H9 (cell line): ENCODE measurements around the gene INHBC. TPM values are rescaled to one million over a fixed set of nuclear protein-coding genes. Genes with fewer than 3 reads are reported as not detected.

Source experiments
- DNase-seq: peaks from one replicate; pipeline ENCODE4 v3.0.0-alpha.2; 2017
- H2AFZ ChIP-seq: one replicate; pipeline ENCODE4 v1.6.1; 2013; ENCODE audit warnings: mild to moderate bottlenecking, low read length, control low read depth, moderate library complexity
- H2AK5ac ChIP-seq: 2 replicates; pipeline ENCODE4 v1.6.1; 2013; ENCODE audit warnings: low read length, control low read depth, mixed read lengths; ENCODE audit not compliant: insufficient read length
- H2BK120ac ChIP-seq: one replicate; pipeline ENCODE4 v1.6.1; 2013; ENCODE audit warnings: low read depth, mild to moderate bottlenecking, low read length, control low read depth, inconsistent platforms; ENCODE audit not compliant: poor library complexity, severe bottlenecking
- H2BK12ac ChIP-seq: 2 replicates; pipeline ENCODE4 v1.6.1; 2013; ENCODE audit warnings: low read length, control low read depth, mixed read lengths, low read depth; ENCODE audit not compliant: insufficient read length
- H2BK15ac ChIP-seq: 2 replicates; pipeline ENCODE4 v1.6.1; 2013; ENCODE audit warnings: low read depth, low read length, control low read depth
- H2BK20ac ChIP-seq: one replicate; pipeline ENCODE4 v1.6.1; 2013; ENCODE audit warnings: low read depth, mild to moderate bottlenecking, low read length, control low read depth, inconsistent platforms; ENCODE audit not compliant: poor library complexity, severe bottlenecking
- H2BK5ac ChIP-seq: 2 replicates; pipeline ENCODE4 v1.6.1; 2013; ENCODE audit warnings: low read length, control low read depth, mixed read lengths; ENCODE audit not compliant: insufficient read length
- H3K14ac ChIP-seq: 2 replicates; pipeline ENCODE4 v1.6.1; 2013; ENCODE audit warnings: low read length, control low read depth; ENCODE audit not compliant: insufficient read depth
- H3K18ac ChIP-seq: 2 replicates; pipeline ENCODE4 v1.6.1; 2013; ENCODE audit warnings: low read depth, mild to moderate bottlenecking, mixed read lengths, low read length, control low read depth; ENCODE audit not compliant: insufficient read length
- H3K23ac ChIP-seq: 2 replicates; pipeline ENCODE4 v1.6.1; 2013; ENCODE audit warnings: low read length, control low read depth, mixed read lengths, low read depth; ENCODE audit not compliant: insufficient read length
- H3K23me2 ChIP-seq: 2 replicates; pipeline ENCODE4 v1.6.1; 2013; ENCODE audit warnings: low read depth, mild to moderate bottlenecking, mixed read lengths, low read length, control low read depth; ENCODE audit not compliant: insufficient read length, poor library complexity, severe bottlenecking
- H3K27ac ChIP-seq: 2 replicates; pipeline ENCODE4 v1.5.1; 2013; ENCODE audit warnings: low read length, control low read depth, mixed read lengths, low read depth; ENCODE audit not compliant: insufficient read length
- H3K27me3 ChIP-seq: 2 replicates; pipeline ENCODE4 v1.6.1; 2013; ENCODE audit warnings: low read length, control low read depth, inconsistent platforms; ENCODE audit not compliant: insufficient read depth
- H3K4ac ChIP-seq: 2 replicates; pipeline ENCODE4 v1.6.1; 2013; ENCODE audit warnings: low read depth, mild to moderate bottlenecking, control low read depth, inconsistent platforms, low read length, moderate library complexity
- H3K4me1 ChIP-seq: 2 replicates; pipeline ENCODE4 v1.6.1; 2013; ENCODE audit warnings: low read length, control low read depth, inconsistent platforms; ENCODE audit not compliant: insufficient read depth
- H3K4me2 ChIP-seq: 2 replicates; pipeline ENCODE4 v1.6.1; 2013; ENCODE audit warnings: low read length, control low read depth, mixed read lengths; ENCODE audit not compliant: insufficient read length, insufficient read depth
- H3K56ac ChIP-seq: 2 replicates; pipeline ENCODE4 v1.6.1; 2013; ENCODE audit warnings: low read depth, mild to moderate bottlenecking, mixed read lengths, low read length, control low read depth; ENCODE audit not compliant: insufficient read length
- H3K79me1 ChIP-seq: 2 replicates; pipeline ENCODE4 v1.6.1; 2013; ENCODE audit warnings: low read depth, mild to moderate bottlenecking, moderate library complexity, low read length, control low read depth, inconsistent platforms; ENCODE audit not compliant: insufficient read depth, poor library complexity, severe bottlenecking
- H3K79me2 ChIP-seq: 2 replicates; pipeline ENCODE4 v1.6.1; 2013; ENCODE audit warnings: low read length, control low read depth, inconsistent platforms; ENCODE audit not compliant: insufficient read depth
- H3K9ac ChIP-seq: 2 replicates; pipeline ENCODE4 v1.6.1; 2013; ENCODE audit warnings: low read length, control low read depth, mixed read lengths; ENCODE audit not compliant: insufficient read length; ENCODE audit errors: extremely low read depth
- H3K9me3 ChIP-seq: one replicate; pipeline ENCODE4 v1.6.1; 2013; ENCODE audit warnings: low read depth, low read length, inconsistent platforms; ENCODE audit not compliant: control insufficient read depth
- H3T11ph ChIP-seq: one replicate; pipeline ENCODE4 v1.6.1; 2013; ENCODE audit warnings: mild to moderate bottlenecking, low read length, control low read depth, inconsistent platforms
- H4K20me1 ChIP-seq: one replicate; pipeline ENCODE4 v1.6.1; 2013; ENCODE audit not compliant: control insufficient read depth, insufficient read length, insufficient read depth
- H4K5ac ChIP-seq: 2 replicates; pipeline ENCODE4 v1.6.1; 2013; ENCODE audit warnings: low read depth, mild to moderate bottlenecking, mixed read lengths, low read length, control low read depth; ENCODE audit not compliant: insufficient read length
- H4K8ac ChIP-seq: replicated peaks from 2 replicates; pipeline ENCODE4 v1.6.1; 2013; ENCODE audit warnings: low read length, control low read depth, mixed read lengths, low read depth; ENCODE audit not compliant: insufficient read length
- H4K91ac ChIP-seq: 2 replicates; pipeline ENCODE4 v1.6.1; 2013; ENCODE audit warnings: low read depth, mild to moderate bottlenecking, moderate library complexity, mixed read lengths, low read length, control low read depth; ENCODE audit not compliant: insufficient read length
- H3K27ac Mint-ChIP-seq, 3 experiments: 2 replicates in 2 of 3; 3 replicates in 1 of 3; pipeline ENCODE4 v1.8.0; 2020 to 2021; ENCODE audit warnings: mixed read lengths in 3 of 3, mild to moderate bottlenecking in 1 of 3, moderate library complexity in 1 of 3
- H3K27me3 Mint-ChIP-seq: 2 replicates; pipeline ENCODE4 v1.8.0; 2021; ENCODE audit warnings: low read depth, mild to moderate bottlenecking, moderate library complexity, mixed read lengths
- H3K36me3 Mint-ChIP-seq, 3 experiments: 2 replicates in 2 of 3; 3 replicates in 1 of 3; pipeline ENCODE4 v1.8.0; 2020 to 2021; ENCODE audit warnings: low read depth in 3 of 3, mixed read lengths in 3 of 3; ENCODE audit not compliant: insufficient read depth in 1 of 3
- H3K4me1 Mint-ChIP-seq, 2 experiments: 2 replicates each; pipeline ENCODE4 v1.8.0; 2020; ENCODE audit warnings: mixed read lengths in 2 of 2
- H3K4me3 Mint-ChIP-seq, 2 experiments: 2 replicates in 1 of 2; 3 replicates in 1 of 2; pipeline ENCODE4 v1.8.0; 2020 to 2021; ENCODE audit warnings: mild to moderate bottlenecking in 2 of 2, mixed read lengths in 2 of 2, moderate library complexity in 1 of 2
- H3K9me3 Mint-ChIP-seq, 2 experiments: 2 replicates in 1 of 2; 3 replicates in 1 of 2; pipeline ENCODE4 v1.8.0; 2020; ENCODE audit warnings: mild to moderate bottlenecking in 2 of 2, mixed read lengths in 2 of 2, moderate library complexity in 1 of 2
- total RNA-seq: library from RNA; stranded (reverse); gene quantifications from 2 replicates; pipeline ENCODE4 v1.2.1, GENCODE V29; 2021
- TF ChIP-seq, protein P1 (sequence below): fragments of 200-600 bp; sonication (generic); conservative IDR thresholded peaks from 3 replicates; pipeline ENCODE4 v1.8.0; 2021; ENCODE audit warnings: antibody characterized with exemption, mild to moderate bottlenecking

Gene INHBC
- total RNA-seq, 1 experiment from 2014 or later, result not detected

DNA sequence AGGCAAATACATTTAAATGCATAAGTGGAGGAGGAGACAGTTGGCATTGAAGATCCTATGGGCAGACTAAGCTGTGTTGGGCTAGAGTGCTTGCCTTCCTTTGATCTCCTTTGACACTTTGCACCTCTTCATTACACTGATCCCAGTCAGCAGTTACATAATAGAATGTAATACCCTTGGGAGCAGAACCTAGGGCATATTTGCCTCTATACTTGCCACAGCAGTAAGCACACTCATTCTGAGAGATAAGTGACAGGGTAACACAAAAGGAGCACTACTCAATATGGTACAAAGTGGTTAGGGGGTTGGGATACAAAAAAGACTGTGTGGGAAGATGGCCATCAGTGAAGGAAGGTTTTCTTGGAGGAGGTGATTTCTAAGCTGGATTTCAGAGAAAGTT, 62.2 kb downstream of the INHBC start:
- no peaks in the 10 kb centered on the region for H3K79me2 ChIP-seq
- H3K18ac ChIP-seq, result no peak overlapping the region
- Mint-ChIP-seq H3K4me1 (peaks cover 0 to 2% of the 10 kb centered on the region in 2 experiments; a peak in 2 of 4 replicates), H3K27me3 (no peaks in the 10 kb centered on the region), H3K9me3 (peaks cover 4 to 6% of the 10 kb centered on the region in 2 experiments; a peak in 3 of 5 replicates), H3K36me3 (peaks cover 75 to 86% (median 79%) of the 10 kb centered on the region in 3 experiments), H3K4me3 (no peak overlapping the region), H3K27ac (peak overlapping the region in 2 of 3 experiments; percentile 5 to 41; a peak in 2 of 7 replicates)
- no peaks in the 10 kb centered on the region for H3K27me3 ChIP-seq
- no peaks in the 10 kb centered on the region for H3K4me1 ChIP-seq
- no peaks in the 10 kb centered on the region for H3K23me2 ChIP-seq
- no peak overlapping the region for H3K9ac ChIP-seq
- no peak overlapping the region for H2BK120ac ChIP-seq
- no peak overlapping the region for H3K14ac ChIP-seq
- H2BK5ac ChIP-seq, result no peak overlapping the region
- H4K20me1 ChIP-seq, result no peaks in the 10 kb centered on the region
- no peak overlapping the region for H3K4ac ChIP-seq
- no peak overlapping the region for H3K4me2 ChIP-seq
- H4K91ac ChIP-seq, result no peak overlapping the region
- no peak overlapping the region for H2AK5ac ChIP-seq
- no peak overlapping the region for H2BK12ac ChIP-seq
- H3K9me3 ChIP-seq, result no peaks in the 10 kb centered on the region
- H2AFZ ChIP-seq, result no peak overlapping the region
- H4K5ac ChIP-seq, result no peak overlapping the region
- no peak overlapping the region for H3T11ph ChIP-seq
- no peak for DNase-seq
- H3K27ac ChIP-seq, result no peak overlapping the region
- H2BK20ac ChIP-seq, result no peak overlapping the region
- H3K79me1 ChIP-seq, result no peaks in the 10 kb centered on the region
- H2BK15ac ChIP-seq, result no peak overlapping the region
- H4K8ac ChIP-seq, result no peak overlapping the region
- TF ChIP-seq, protein P1, sequence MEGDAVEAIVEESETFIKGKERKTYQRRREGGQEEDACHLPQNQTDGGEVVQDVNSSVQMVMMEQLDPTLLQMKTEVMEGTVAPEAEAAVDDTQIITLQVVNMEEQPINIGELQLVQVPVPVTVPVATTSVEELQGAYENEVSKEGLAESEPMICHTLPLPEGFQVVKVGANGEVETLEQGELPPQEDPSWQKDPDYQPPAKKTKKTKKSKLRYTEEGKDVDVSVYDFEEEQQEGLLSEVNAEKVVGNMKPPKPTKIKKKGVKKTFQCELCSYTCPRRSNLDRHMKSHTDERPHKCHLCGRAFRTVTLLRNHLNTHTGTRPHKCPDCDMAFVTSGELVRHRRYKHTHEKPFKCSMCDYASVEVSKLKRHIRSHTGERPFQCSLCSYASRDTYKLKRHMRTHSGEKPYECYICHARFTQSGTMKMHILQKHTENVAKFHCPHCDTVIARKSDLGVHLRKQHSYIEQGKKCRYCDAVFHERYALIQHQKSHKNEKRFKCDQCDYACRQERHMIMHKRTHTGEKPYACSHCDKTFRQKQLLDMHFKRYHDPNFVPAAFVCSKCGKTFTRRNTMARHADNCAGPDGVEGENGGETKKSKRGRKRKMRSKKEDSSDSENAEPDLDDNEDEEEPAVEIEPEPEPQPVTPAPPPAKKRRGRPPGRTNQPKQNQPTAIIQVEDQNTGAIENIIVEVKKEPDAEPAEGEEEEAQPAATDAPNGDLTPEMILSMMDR, result no peak
- no peak overlapping the region for H3K56ac ChIP-seq
- no peak overlapping the region for H3K23ac ChIP-seq
